IMR-90 (cell line): ENCODE measurements around the gene WDR81. TPM values are rescaled to one million over a fixed set of nuclear protein-coding genes. Genes with fewer than 3 reads are reported as not detected.

Experiments used
- RFX5 ChIP-seq: IDR thresholded peaks from 2 replicates; pipeline ENCODE4 v1.8.0; 2012; ENCODE audit warnings: low read depth, mild to moderate bottlenecking, low read length, moderate library complexity
- polyA plus RNA-seq, 3 experiments: library from polyadenylated mRNA; depleted of rRNA; stranded (reverse); fragments of >200 nt; gene quantifications; 2 replicates each; pipeline ENCODE4 v1.2.3, GENCODE V29; 2012; ENCODE audit warnings: low replicate concordance in 1 of 3
- total RNA-seq: library from RNA; depleted of rRNA; stranded (reverse); fragments of >200 nt; gene quantifications from 2 replicates; pipeline ENCODE4 v1.2.3, GENCODE V29; 2012
- TF ChIP-seq, protein P1 (sequence below): conservative IDR thresholded peaks from 2 replicates; pipeline ENCODE4 v1.5.1; 2012; ENCODE audit warnings: mild to moderate bottlenecking, low read depth, low read length, improper control_type of control experiment

WDR81 gene
- total and polyA plus RNA-seq, 2 of the 4 experiments (the other 2 are of a cell fraction) = 3.0 to 8.4 TPM

DNA sequence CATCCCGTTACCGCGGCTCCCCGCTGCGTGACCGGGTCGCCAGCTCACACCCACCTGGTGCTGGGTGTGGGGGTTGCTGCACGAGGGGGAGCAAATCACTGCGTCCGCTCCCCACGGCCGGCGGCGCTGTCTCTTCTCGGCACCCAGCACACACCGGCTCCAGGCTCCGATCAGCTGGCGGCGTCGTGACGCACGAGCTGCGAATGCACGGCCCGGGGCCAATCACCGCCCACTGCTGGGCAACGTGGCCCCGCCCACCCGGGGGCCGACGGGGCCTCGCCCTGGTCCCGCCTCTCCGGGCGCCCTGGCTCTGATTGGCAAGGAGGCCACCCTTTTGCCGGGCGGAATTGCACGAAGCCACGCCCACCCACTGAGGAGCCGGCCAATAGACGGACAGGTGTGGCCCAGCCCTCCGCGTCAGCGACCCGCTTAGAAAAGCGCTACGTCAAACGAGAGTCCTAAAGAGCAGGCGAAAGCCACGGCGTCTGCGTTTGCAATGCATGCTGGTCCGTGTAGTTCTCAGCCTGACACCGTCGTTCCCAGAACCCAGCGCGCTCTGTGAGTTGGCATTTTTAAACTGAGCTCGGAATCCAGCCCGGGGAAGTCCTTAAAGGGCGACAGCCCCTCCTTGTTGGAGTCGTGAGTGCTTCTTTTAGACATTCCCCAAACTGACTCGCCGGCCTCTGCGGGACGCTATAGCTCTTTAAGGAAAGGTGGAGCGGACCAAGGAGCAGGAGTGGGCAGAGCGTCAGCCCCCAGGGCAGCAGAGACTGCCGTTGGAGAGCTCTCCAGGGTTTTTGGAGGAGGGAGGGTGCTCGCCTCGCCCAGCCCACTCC is 8.2 kb upstream of the WDR81 start (continued):
- TF ChIP-seq, protein P1, sequence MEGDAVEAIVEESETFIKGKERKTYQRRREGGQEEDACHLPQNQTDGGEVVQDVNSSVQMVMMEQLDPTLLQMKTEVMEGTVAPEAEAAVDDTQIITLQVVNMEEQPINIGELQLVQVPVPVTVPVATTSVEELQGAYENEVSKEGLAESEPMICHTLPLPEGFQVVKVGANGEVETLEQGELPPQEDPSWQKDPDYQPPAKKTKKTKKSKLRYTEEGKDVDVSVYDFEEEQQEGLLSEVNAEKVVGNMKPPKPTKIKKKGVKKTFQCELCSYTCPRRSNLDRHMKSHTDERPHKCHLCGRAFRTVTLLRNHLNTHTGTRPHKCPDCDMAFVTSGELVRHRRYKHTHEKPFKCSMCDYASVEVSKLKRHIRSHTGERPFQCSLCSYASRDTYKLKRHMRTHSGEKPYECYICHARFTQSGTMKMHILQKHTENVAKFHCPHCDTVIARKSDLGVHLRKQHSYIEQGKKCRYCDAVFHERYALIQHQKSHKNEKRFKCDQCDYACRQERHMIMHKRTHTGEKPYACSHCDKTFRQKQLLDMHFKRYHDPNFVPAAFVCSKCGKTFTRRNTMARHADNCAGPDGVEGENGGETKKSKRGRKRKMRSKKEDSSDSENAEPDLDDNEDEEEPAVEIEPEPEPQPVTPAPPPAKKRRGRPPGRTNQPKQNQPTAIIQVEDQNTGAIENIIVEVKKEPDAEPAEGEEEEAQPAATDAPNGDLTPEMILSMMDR = peak; percentile 39
- TF ChIP-seq RFX5 = no peak; the same call in 1 of the 2 replicates
